GM10266 (cell line): Measurements from ENCODE around the gene DOCK11.
"Not testable (repeated sequence)": the region's sequence is repeated elsewhere in the genome, so short reads cannot be mapped to it uniquely, and the experiment has no call there.

Experiments used
- DNase-seq: peaks from one replicate; pipeline ENCODE4 v3.0.0; 2012; ENCODE audit errors: extremely low spot score
- TF ChIP-seq, protein P1 (sequence below): IDR thresholded peaks from 2 replicates; pipeline ENCODE4 v1.5.1; 2012; ENCODE audit warnings: mild to moderate bottlenecking, low read depth; ENCODE audit not compliant: control insufficient read depth, insufficient read depth; ENCODE audit errors: missing control alignments

The DOCK11 gene

GRCh38 chrX:118495061-118495921, at the start of gene DOCK11:
DOCK11 (plus strand) TSS chrX:118495815; CDS start chrX:118495972, 157 bp downstream.
- peak; percentile 80 for DNase-seq
- TF ChIP-seq, protein P1, sequence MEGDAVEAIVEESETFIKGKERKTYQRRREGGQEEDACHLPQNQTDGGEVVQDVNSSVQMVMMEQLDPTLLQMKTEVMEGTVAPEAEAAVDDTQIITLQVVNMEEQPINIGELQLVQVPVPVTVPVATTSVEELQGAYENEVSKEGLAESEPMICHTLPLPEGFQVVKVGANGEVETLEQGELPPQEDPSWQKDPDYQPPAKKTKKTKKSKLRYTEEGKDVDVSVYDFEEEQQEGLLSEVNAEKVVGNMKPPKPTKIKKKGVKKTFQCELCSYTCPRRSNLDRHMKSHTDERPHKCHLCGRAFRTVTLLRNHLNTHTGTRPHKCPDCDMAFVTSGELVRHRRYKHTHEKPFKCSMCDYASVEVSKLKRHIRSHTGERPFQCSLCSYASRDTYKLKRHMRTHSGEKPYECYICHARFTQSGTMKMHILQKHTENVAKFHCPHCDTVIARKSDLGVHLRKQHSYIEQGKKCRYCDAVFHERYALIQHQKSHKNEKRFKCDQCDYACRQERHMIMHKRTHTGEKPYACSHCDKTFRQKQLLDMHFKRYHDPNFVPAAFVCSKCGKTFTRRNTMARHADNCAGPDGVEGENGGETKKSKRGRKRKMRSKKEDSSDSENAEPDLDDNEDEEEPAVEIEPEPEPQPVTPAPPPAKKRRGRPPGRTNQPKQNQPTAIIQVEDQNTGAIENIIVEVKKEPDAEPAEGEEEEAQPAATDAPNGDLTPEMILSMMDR = no peak

DNA sequence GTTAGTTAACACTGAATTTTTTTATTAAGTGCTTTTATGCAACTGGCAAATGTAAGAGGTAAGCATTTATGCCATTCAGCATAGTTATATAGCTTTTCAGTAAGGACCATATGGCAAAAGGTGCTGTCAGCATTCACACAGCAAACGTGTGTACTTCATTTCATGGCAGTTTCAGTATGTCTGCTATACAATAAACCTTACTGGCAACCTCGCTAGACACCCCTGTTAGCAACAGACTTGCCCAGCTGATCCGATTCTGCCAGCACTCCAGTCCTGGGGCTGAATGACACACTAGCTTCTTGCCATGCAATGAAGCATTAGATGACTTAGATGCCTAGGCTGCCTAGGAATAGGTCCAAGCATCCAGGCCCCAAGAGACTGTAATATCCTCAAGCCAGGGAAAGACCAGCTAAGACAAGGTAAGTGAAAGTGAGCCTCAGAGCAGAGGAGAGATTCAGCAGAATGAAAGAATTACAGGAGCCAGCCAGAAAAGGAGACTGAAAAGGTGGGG, 47.3 kb upstream of the DOCK11 start:
- TF ChIP-seq, protein P1 = no peak
- DNase-seq = no peak

DNA sequence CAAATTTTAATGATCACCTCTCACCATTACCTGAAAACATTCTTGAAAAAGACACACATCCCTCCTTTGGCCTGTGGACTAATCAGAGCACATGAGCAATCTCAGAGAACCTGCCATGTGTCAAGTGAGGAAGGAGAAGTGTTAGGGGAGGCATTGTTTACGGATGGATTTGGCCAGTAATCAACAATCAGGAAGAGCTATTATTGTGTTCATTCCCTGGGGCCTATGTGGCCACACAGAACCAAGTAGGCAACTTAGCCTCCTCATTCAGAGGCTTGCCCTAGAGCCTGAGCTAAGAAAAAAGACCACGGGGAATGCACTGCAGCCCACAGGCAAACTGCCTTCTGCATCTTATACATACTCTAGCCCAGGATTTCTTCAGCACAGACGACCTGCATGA, 40.6 kb upstream of the DOCK11 start:
- no peak for DNase-seq

GRCh38 chrX:118459494-118459893, 36.1 kb upstream of the DOCK11 start:
- TF ChIP-seq, protein P1 = peak; percentile 39
- DNase-seq = peak; percentile 15

More for the DNA sequence above, 40.6 kb upstream of the DOCK11 start:
- TF ChIP-seq, protein P1 = no peak

DNA sequence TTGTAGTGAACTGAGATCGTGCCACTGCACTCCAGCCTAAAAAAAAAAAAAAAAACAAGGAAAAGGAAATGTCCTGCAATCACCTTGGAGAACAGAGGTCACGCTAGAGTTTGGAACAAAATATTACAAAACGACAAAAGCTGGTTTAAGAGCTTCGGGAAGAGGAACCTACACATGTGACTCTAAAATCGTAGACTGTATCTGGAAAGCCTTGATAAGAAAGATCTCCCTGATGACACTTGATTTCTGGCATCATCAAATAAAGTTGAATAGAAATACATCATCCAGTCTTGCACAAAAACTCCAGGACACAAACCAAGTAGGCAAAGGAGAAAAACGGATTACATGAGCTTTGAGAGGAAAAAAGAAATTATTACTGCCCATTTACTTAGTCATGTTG, 31.1 kb upstream of the DOCK11 start:
- no peak for DNase-seq
- TF ChIP-seq, protein P1 = no peak

DNA sequence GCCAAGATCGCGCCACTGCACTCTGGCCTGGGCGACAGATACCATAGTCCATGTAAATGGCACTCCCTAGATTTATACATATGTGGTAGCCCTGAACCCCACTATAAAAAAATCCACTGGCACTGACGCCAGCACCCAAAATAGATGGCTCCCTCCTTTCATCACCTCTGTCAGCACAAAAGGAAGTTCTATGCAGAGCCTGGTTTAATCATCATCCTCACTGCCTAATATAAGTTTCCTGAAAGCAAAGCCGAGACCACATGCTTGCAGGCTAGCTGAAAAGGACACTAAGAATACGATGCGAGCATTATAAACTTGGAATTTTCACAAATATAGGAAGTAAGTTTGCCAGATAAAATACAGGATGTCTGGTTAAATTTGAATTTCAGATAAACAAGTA, 27.5 kb upstream of the DOCK11 start:
- no peak for DNase-seq
- TF ChIP-seq, protein P1 = no peak

DNA sequence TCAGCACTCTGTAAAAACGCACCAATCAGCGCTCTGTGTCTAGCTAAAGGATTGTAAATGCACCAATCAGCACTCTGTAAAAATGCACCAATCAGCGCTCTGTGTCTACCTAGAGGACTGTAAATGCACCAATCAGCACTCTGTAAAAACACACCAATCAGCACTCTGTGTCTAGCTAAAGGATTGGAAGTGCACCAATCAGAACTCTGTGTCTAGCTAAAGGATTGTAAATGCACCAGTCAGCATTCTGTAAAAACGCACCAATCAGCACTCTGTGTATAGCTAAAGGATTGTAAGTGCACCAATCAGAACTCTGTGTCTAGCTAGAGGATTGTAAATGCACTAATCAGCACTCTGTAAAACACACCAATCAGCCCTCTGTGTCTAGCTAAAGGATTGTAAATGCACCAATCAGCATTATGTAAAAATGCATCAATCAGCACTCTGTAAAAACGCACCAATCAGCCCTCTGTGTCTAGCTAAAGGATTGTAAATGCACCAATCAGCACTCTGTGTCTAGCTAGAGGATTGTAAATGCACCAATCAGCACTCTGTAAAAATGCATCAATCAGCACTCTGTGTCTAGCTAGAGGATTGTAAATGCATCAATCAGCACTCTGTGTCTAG, 24.8 kb upstream of the DOCK11 start:
- DNase-seq = not testable (repeated sequence)
